Right renal cortex interstitium (tissue), 3 donors: Measurements from ENCODE around the gene OR2F1. TPM values are rescaled to one million over a fixed set of nuclear protein-coding genes. Genes with fewer than 3 reads are reported as not detected.

Source experiments
- DNase-seq, 3 donors: peaks; one replicate each; pipeline ENCODE4 v3.0.0-alpha.2; 2013; ENCODE audit warnings: low read depth in 3 of 3, low spot score in 2 of 3
- polyA plus RNA-seq, 3 donors: library from polyadenylated mRNA; unstranded; fragments of 120-200 nt; gene quantifications; one replicate each; pipeline ENCODE4 v1.2.1, GENCODE V29; 2013; ENCODE audit not compliant: insufficient read length in 3 of 3

Gene OR2F1
- polyA plus RNA-seq, 3 donors: 0.14 TPM; not detected in 2

DNA sequence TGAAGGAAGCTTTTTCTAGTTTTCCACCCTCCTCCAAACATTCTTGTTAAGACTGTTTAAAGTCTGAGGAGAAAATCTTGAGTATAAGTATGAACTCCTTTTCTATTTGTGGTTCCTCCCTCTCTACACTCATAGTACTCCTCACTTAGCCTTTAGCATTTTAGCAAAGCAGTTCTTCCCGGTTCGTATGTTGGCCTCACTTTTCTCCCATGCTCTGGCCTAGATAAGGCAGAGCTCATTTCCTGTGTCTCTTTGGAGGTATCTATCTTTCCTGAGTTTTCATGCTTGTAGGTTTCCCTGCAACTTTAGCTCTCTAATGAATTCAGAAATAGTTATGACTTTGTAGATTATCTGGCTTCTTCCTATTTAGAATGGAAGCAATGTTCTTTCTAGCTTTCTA is 5.9 kb upstream of the OR2F1 start:
- no peak for DNase-seq

DNA sequence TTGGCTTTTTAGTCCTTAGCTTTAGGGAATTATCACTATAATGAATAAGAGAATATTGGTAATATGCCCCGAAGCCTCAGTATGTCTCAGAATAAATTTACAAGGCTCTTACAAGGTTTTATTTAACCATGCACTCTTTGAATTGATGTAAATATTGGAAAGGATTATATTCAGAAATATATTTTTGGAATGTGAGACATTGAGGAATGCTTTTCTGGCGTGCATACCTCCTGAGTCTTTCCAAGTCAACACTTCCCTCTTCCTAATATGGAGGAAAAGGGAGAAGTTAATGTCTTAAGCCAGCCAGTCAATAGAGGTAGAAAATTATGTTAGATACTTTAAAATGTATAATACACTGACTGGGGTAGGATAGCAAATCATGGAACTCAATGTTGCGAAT is 1.2 kb upstream of the OR2F1 start:
- DNase-seq: no peak

GRCh38 chr7:143954135-143954534 is 509 bp upstream of the OR2F1 start:
- no peak for DNase-seq

DNA sequence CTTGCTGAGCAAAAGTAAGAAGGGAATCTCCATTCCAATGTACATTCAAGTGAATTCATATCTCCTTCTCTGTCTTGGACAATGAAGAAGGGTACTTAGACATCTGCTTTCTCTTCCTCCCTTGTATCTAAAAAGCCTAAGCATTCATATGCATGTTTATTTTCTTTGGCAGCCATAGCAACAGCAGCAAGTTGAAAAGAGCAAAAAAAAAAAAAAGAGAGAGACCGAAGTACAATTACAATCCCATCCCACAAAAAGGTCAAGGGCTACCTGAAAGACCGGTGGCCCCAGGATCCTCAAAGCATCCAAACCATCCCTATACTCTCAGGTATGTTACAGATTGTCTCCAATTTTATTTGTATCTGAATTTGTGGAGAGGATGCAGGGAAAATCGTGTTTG is 4.1 kb downstream of the OR2F1 start:
- DNase-seq: no peak

DNA sequence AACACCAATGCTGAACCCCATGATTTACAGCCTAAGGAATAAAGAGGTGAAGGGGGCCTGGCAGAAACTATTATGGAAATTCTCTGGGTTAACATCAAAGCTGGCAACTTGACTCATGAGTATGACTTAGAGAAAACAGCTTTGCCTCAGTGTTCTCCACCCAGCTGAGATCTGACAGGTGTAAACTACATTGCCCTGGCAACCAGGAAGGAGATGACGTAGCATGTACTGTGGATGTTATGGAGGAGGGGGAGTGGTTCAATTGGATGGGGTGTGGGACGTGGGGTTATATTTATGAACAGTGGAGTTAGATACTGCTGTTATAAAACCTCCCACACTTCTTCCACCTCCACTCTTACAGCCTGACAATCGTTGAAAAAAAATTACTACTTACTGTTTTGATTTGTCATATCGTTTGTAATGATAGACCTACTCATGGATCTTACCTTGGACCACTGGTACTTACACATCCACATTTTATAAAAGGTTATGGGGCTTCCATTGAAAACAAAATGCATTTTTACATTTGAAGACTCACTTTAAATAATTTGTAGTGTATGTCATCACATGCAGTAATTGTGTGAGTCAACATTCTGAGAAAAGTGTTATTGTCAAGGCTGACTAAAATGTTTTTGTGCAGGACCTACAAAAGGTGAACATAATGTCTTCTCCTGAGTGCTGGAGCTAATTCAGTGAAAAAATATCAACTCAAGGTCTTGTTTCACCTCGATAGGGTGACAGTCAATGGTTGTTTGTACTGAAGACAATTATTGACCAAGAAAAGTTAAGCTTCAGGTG is 6.4 kb downstream of the OR2F1 start:
- DNase-seq: no peak

- DNase-seq: no peak
Observed at GRCh38 chr7:143965280-143965679, 10.6 kb downstream of the OR2F1 start.

GRCh38 chr7:143967398-143967797 is 12.8 kb downstream of the OR2F1 start:
- no peak for DNase-seq

DNA sequence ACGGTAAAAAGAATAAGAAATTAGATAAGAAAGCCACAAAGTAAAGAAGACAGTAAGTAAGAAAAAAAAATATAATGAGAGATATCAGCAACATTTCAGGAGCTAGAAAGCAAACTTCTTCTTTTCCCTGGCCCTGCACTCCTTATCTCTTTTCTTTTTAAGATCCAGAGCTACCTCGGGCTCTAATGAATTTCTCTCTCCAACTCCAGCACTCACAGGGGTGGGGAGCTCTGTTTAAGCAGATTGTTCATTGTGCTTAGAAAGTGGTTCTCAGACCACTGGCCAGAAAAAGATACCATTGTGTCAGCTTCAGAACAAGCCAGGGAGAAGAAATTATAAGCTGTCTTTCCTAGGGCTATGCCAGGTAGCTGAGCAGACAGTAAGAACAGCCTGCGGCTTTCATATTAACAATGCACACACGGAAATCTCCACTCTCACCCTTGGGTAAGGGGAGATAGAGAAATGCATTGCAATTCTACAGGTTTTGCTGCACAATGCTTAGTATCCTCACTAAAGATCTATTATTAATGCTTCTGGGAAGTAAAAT is 19.3 kb downstream of the OR2F1 start:
- no peak for DNase-seq

GRCh38 chr7:143974459-143974858 is 19.8 kb downstream of the OR2F1 start:
- DNase-seq: no peak

DNA sequence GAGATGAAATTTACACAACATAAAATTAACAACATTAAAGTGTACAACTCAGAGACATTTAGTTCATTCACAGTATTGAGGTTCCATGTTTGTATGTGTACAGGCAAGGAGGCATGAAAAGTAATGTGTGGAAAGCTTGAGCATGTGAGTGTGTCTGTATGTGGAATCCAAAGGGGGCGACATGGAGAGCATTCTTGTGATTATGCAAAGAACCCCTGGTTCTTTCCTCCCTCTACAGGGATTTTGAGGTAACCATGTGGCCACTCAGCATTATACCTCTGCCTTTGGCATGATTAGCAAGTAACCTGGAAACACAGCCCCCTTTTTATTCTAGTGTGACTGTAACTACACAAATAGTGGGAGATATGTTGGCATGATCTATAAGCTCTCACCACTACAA is 21.0 kb downstream of the OR2F1 start:
- no peak for DNase-seq

DNA sequence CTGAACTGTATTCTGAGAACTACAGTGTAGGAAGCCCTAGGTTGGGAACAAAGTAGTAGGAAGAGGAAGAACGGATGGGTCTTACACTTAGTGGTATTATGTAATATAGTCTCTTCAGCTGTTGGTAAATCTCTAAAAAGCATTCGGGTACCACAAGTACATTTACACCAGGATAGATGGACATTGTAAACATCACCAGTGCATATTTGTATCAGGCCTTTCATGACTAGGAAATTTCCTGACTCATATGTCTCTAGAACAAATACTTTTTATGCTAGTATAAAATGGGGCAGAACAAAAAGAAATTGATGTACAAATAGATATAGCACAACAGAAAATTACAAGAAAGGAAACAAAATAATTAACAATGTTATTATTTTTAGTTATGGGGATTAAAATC is 23.9 kb downstream of the OR2F1 start:
- DNase-seq: no peak

- DNase-seq: no peak
Observed at GRCh38 chr7:143979359-143979758, 24.7 kb downstream of the OR2F1 start.

- DNase-seq: no peak
Observed at GRCh38 chr7:143979998-143980397, 25.4 kb downstream of the OR2F1 start.

DNA sequence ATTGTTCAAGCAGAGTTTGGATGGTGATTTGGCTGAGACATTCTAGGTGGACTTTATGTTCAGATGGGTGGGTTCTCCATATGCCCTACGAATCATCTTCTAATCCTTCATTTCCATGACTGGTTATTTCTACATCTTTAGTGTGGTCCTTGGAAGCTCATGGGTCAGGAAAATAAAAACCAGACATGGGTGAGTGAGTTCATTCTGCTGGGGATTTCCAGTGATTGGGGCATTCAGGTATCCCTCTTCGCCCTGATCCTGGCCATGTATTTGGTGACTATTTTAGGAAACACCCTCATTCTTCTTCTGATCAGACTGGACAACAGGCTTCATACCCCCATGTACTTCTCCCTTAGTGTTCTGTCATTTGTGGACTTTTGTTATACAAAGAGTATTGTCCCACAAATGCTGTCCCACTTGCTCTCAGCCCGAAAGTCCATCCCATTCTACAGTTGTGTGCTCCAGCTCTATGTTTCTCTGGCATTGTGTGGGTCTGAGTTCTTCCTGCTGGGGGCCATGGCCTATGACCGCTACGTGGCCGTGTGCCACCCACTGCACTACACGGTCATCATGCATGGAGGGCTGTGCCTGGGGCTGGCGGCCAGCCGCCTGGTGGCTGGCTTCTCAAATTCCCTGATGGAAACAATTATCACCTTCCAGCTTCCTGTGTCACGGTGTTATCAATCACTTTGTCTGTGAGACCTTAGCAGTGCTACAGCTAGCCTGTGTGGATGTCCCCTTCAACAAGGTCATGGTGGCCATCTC is 26.3 kb downstream of the OR2F1 start:
- no peak for DNase-seq

- DNase-seq: no peak
Observed at GRCh38 chr7:143983960-143984359, 29.3 kb downstream of the OR2F1 start.

- DNase-seq: no peak
Observed at GRCh38 chr7:143987513-143987912, 32.9 kb downstream of the OR2F1 start.

GRCh38 chr7:143988976-143989745 is 34.5 kb downstream of the OR2F1 start:
- DNase-seq: no peak

GRCh38 chr7:143992670-143993069 is 38.0 kb downstream of the OR2F1 start:
- DNase-seq: no peak

GRCh38 chr7:143993924-143994323 is 39.3 kb downstream of the OR2F1 start:
- DNase-seq: no peak

DNA sequence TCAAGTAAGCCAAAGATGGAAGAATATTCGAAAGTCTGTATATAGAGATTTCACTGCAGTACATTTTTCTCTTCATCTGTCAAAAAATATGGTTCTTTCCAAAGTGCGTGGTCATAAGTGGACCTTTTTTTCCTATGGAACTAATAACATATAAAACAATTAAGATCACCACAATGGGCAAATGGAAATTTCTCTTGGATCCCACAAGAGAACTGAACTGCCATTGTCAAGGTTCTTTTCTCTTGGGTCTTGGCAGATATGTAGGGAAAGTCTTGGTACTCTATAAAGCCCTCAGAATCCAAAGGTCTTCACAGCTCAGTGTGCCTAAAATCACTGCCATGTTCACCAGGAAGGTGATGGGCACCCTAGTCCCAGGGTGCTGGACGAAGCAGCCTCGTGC is 45.4 kb downstream of the OR2F1 start, which contains the start of gene OR6B1:
TSS of gene OR6B1 (plus strand) at position 301 of the 400 bp plus-strand sequence. CDS start 3,677 bp downstream, outside the sequence.
- DNase-seq: no peak

- no peak for DNase-seq
Observed at GRCh38 chr7:144001543-144001942, 46.9 kb downstream of the OR2F1 start.
